SK-N-MC (cell line): ENCODE results near the gene RETREG2.

ENCODE experiments used
- EZH2 ChIP-seq: fragments of 200-600 bp; sonication (generic); IDR thresholded peaks from one replicate; pipeline ENCODE4 v1.6.1; 2017; ENCODE audit warnings: antibody characterized with exemption
- FOXP2 ChIP-seq: optimal IDR thresholded peaks from 2 replicates; pipeline ENCODE3; 2011; ENCODE audit warnings: mild to moderate bottlenecking, moderate library complexity; ENCODE audit not compliant: insufficient read depth; ENCODE audit errors: extremely low read length, control extremely low read depth
- POLR2AphosphoS5 ChIP-seq: IDR thresholded peaks from 2 replicates; pipeline ENCODE4 v1.6.1; 2012; ENCODE audit warnings: mild to moderate bottlenecking, low read depth, low read length, borderline replicate concordance

GRCh38 chr2:219159771-219160185, 18.3 kb upstream of the RETREG2 start:
- TF ChIP-seq POLR2AphosphoS5: no peak
- TF ChIP-seq EZH2: no peak
- TF ChIP-seq FOXP2: no peak
